ENCODE measurements around the gene FAAP20.

DNA sequence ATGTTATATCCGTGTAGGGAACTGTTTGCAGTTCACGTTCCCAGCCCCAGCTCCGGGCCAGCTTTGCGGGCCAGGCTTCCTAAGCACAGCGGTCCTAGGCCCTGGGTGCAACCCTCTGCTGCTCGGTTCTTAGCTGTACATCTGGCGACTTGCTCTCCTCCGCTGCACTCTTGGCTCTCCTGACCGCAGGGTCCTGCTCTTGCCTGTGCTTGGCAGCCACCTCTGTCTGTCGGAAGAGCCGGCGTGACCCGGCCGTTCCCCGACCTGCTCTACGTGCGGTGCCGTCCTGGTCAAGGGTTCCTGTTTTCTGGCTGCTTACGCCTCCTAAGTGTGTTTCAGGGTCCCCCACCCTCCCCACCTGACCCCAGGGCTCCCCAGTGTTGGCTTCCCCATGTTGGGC lies 36.7 kb downstream of the FAAP20 start:
- TF ChIP-seq CTCF (IDR thresholded peaks at IDR 0.05; ENCODE audit: low read length) = no peak
- no peak for TF ChIP-seq EZH2phosphoT487 (IDR thresholded peaks at IDR 0.05; ENCODE audit: low read length)
- TF ChIP-seq EZH2 (optimal IDR thresholded peaks at IDR 0.05; ENCODE audit: low read depth, low read length) = no peak
